Fibroblast of skin of abdomen (primary cell): ENCODE data around the gene RIMS1.

ENCODE experiments used
- DNase-seq: peaks from one replicate; pipeline ENCODE4 v3.0.0-alpha.2; 2013

Gene RIMS1

DNA sequence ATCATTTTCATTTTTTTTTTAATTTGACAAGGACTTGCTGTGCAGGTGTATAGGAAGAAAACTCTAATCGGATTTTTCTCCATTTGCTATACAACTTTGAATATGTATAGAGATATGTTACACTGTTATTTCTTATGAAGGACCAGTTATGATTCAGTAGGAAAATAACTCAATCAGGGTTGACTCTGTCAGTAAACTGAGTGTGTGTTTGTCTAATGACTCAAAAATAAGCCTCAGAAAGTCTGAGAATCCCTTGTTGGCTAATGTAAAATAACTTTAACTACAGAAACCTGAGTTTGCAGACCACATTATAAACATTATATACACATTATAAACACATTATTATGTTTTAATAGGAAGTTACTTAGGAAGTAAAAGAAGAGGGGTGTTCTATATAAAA is 352.6 kb downstream of the RIMS1 start:
- no peak for DNase-seq

DNA sequence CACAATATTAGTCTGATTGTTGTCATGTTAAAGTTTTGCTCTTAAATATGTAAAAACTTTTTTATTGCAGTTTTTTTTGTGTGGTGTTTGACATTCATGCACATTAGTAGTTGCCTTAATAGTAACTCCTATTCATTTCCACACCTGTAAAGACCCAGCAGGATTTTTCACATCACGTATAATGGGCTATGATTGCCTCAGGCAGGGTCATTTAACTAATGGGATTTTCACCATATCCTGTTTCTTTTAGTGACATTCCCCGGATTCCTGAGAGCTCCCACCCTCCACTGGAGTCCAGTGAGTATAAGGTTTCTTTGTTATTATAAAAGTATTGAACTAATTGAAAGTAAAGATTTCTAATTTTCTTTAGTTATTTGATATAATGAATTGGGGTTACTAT is 359.2 kb downstream of the RIMS1 start:
- DNase-seq, result no peak

DNA sequence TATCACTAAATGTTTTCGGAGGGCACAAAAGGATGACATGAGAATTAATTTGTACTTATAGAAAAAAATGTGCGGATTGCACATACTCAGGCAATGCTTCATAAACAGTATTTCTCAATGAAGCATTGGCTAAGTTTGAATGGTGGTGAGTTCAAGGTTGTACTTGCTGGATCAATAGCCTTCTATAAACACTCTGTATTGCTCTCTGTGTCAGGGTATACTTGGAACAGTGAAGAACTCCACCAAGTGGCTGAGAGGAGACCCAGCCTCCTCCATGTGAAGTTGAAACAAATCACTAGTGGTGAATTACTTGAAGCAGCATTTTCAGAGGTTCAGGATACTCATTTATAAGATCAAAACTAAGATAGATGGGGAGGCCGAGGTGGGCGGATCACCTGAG is 360.6 kb downstream of the RIMS1 start:
- no peak for DNase-seq

DNA sequence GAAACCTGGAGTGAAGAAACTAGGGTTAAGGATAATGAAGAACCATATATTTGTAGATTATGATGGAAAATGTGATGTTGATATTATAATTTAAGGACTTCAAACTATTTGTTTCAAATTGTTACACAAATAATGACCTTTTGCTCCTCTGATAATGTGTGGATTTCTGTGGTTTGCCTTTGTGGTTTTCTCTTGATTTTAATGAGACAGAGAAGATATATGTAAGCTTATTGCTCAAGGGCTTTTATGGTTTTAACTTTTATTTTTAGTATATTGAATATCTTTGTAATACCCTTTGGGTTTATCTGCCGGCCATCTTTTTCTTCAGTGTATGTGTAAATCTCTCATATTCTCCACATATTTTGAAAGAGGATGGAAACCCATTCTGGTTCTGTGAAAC is 362.3 kb downstream of the RIMS1 start:
- peak; percentile 14 for DNase-seq

DNA sequence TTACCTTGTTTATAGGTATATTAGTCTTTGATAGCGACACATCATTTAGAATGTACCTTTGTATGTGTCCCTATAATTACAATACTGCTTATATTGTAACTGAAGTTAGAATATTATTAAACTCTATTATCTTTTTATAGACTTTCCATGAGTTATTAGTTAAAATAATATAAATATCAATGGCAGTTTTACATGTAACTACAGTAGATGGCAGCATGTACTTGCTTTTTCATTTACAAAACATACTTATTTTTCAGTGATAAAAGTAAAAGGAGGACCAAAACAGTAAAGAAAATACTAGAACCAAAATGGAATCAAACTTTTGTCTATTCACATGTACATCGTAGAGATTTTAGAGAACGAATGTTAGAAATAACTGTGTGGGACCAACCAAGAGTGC is 364.3 kb downstream of the RIMS1 start:
- DNase-seq, result no peak

DNA sequence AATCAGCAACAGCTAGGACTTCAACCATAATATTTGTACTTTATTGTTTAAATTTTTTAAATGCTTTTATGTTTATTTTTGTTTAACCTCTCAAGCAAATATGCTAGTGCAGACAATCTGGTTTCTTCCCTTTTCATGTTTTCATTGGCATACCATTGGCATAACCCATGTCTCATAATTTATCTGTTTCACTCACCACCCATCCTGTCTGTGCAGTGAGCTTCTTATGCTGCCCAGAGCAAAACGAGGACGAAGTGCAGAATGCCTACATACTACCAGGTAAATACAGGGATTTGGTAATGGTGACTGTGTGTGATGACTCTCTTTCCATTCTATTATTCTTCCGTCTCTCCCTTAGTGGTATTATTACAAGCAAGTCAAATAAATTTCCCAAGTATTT is 374.1 kb downstream of the RIMS1 start:
- peak; percentile 20 for DNase-seq

DNA sequence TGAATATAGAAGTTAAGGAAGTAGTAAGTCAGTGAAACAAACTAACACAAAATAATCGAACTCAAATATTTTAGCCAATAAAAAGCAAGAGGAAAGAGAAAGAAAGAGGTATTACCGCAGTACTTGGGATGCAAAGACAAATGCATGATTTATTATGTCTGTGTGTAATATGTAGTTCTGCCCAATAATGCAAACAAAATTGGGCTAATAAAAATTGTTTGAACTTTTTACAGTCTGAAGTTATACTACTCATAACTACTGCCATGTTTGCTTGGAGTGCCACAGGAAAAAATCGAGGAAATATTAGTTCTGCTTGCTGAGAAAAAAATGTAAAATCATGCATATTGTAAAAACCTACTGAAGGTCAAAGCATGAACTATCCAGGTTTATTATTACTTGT is 375.2 kb downstream of the RIMS1 start:
- DNase-seq, result no peak

DNA sequence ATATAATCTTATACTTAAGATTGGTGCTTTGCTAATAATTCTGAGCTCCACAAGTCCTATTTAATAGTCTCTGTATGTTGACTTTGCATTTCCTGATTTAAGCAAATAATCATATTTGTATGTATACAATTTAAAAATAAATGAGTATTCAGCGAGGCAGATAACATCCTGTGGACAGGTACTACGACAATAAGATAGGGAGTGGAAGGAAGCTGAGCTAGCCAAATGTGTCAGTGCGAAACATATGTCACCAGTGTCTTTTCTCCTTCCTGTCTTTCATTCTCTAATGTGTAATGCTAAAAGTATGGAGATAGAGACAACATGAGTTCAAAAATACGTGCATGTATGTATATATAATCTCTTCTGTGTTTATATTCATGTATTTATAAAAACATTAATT is 375.9 kb downstream of the RIMS1 start:
- no peak for DNase-seq

DNA sequence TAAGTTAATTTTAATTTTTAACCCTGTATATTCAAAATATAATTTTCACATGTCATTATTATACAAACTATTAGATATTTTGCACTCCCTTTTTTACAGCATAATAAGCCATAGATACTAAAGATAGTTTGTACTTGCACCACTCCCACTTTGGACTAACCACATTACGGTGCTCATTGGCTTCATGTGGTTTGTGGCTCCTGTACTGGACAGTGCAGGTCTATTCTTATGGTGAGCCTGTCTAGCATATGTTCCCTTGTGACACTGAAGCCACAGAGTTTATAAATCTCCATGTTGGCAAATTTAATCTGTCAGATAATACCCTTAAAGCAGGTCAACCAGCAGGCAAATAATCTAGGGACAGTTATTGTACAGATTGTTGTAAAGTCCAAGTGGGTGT is 381.1 kb downstream of the RIMS1 start:
- no peak for DNase-seq

DNA sequence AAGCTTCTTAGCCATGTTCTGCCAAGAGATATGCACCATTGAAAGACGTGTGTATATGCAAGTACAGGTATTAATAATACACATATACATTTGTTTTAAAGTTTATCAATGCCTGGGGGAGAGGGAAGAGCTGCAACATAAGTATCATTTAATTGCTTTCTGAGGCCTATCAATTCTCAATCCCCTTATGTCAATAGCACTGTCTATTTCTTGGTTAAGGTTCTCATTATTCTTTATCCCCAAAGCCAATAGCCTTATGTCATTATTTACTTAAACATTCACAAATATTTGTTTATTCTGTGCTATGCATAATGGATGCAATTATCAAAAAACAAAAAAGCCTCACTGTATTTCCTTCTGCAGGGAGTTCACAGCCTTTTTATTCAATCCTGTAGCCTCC is 385.2 kb downstream of the RIMS1 start:
- DNase-seq, result no peak

DNA sequence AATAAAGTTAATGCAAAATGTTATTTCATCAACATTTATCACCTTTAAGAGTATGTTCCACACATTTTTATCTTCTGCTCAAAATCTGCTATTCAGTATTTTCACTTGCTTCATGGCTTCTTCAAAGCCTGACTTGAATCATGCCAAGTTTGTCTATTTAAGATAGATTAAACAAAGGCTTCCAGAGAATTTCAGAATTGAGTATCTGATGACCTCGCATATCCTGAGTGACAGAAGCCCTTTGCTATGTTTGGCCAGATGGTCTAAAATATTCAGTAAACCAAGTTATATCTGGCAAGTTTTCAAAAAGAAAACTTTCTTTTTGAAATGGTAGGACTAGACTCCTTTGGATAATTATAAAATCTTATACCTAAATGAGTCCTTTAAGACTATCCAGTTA is 386.6 kb downstream of the RIMS1 start:
- peak; percentile 81 for DNase-seq

DNA sequence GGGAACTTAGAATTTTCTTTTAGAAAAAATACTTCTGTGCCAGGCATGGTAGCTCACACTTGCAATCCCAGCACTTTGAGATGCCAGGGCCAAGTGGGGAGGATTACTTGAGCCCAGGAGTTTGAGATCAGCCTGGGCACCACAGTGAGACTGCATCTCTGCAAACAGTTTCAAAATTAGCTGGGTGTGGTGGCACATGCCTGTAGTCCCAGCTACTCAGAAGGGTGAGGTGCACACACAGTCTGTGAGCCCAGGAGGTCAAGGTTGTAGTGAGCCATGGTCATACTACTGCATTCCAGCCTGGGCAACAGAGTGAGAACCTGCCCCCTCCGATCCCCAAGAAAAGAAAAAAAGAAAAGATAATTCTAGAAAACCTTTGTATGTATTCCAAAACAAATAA is 389.5 kb downstream of the RIMS1 start:
- no peak for DNase-seq

DNA sequence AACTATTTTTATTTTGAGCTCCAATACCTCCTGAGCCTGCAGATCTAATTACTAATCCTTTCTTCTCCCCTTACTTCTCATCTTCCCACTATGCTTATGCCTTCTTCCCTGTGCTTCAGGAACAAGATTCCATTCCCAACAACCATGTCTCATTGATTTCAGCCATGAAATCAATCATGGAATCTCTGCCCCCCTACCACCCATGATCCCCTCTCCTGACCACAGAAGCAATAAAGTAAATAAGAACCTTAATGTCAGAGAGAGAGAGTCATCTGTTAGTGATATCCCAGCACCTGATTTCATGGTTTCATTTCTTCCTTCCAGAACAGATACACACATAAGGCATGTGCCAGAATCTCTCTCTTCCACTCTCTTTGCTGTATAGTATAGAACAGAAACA is 395.9 kb downstream of the RIMS1 start:
- DNase-seq, result no peak

DNA sequence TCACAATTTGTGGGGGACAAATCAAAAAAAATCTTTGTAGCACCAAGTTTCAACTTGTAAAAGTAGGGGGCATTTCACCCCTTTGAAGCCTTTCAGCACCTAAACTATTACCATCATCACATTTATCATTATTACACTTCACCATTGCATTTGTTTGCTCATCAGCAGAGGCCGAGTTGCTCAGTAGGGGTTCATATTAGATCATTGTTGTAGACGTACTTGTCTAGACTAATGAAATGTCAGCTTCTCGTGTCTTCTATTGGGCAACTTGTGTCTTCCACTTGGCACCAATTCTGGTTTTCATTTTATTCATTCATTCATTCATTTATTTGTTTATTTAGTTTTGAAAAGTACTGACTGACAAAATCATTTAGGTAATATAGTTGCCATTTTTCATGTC is 397.2 kb downstream of the RIMS1 start:
- DNase-seq, result no peak

DNA sequence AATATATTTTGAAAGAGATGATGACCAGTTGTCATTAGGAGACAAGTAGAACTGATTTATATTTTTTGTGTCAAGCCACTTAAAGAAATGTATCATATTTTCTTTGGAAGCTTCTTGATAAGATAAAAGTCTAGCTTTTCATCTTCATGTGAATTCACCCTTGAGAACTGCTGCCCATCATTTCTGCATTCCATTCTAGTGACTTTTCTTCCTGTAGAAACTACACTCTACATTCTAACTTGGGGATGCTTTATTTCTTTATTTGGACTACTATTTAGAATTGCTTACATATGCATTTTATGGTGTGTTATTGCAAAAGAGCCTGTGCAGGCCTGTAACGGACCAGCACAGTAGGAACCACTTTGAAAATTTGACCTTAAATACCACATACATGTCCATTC is 400.6 kb downstream of the RIMS1 start:
- DNase-seq, result peak; percentile 80

DNA sequence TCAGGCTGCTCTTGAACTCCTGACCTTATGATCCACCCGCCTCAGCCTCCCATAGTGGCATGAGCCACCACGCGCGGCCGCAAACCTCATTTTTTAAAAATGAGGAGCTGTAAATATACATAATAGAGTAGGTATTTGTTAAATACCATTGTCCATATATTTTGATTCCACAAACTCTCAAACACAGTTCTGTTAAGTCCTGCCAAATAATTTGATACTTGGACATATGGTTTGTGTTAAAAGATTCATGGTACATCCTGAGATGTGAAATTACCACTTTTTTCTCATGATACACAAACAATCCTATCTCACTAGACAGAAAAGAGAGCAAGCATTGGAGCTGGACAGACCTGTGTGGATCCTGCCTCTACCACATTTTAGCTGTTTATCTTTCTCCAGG is 401.5 kb downstream of the RIMS1 start:
- peak; percentile 77 for DNase-seq

DNA sequence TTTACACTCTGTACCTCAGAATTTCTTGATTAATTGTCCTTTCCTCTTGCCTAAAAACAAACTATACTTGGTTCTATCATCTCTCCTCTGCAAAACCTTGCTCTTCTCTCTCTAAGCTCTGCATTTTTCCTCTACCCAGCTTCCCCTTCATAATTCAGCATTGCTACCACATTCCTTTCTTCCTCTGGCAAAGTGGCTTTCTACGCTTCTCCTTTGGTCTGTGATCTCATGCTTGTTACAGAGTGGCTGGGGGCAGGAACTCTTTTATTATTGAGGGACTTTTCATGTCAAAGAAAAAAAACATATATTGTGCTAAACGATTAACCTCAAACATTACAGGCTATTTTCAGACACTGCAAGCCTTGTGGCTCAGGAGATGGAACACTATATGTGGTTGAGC is 402.2 kb downstream of the RIMS1 start:
- peak; percentile 36 for DNase-seq

DNA sequence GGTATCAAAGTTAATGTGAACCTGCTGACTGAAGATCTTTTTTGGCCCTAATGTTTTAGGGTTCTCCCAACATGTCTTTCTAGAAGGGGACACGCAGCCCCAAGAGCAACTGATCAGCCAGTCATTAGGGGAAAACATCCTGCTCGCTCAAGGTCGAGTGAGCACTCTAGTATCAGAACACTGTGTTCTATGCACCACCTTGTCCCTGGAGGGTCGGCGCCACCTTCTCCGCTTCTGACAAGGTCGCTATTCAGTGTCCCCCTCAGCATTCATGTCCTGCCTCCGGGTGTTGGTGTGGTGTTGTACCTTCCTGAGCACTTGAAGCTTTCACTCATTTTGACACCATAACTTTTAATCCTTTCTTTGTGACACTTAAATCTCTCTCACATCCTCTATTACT is 404.3 kb downstream of the RIMS1 start:
- no peak for DNase-seq

DNA sequence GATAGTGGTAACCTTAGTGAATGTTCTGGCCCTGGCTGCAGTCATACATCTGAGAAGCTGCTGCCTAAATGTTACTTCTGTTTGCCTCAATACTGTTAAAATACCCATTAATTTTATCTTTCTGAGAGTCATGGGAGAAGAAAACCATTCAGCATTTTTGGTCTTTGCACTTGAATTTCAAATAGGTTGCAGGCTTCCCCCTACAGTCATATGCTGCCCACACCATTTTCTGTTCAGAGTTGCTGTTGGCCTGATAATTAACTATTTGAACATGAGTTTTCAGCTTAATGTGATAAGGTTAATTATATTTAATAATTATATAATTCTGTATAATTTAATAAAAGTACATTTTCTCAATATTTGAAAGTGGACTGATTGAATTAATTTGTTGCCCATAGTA is 410.0 kb downstream of the RIMS1 start:
- DNase-seq, result no peak

DNA sequence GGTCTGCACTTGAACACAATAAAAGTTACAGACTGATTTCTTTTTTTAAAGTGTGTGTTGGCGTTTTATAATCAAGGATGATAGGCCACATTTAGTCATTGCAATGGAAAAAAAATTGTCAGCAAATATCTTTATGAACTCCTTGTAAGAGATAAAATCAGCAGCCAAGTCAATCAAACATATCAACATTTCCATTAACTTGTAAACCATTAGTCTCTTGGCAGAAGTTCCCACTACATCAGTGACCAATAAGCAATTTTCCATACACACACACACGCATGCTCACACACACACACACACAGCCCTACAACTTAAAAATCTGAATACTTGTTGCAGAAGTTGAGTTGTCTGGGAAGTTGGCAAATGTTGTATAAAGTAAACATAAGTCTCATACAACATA is 419.6 kb downstream of the RIMS1 start:
- no peak for DNase-seq

DNA sequence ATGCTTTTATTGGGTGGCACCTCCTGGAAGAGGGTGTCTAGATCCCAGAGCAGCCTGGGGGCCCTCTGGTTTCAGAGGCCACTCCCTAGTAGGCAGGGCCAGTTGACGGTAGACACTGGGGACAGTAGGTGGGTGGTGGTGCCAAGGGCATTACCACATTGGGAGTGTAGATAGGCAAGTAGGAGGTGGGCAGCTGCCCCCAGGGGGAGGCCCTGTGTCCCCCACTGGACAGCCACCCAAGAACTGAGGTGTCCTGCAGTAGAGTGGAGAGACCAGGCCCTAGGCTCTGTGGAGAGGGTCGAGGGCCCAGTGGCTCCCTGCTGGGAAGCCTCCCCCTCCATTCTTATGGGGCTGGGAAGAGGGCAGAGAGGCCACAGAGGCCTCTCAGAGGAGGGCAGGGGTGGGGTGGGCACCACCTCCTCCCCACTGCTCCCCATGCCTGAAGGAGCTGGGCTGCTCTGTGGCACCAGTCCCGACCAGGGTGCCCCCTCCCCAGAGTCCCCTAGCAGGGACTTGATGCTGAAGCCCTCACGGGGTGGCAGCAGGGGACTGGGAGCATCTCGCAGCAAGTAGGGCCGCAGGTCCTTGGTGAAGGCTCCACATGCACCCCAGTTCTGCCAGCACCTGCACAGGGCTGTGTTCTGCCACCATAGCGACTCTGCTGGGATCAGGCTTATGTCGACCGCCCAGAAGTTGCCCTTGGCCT is 430.5 kb downstream of the RIMS1 start:
- no peak for DNase-seq

DNA sequence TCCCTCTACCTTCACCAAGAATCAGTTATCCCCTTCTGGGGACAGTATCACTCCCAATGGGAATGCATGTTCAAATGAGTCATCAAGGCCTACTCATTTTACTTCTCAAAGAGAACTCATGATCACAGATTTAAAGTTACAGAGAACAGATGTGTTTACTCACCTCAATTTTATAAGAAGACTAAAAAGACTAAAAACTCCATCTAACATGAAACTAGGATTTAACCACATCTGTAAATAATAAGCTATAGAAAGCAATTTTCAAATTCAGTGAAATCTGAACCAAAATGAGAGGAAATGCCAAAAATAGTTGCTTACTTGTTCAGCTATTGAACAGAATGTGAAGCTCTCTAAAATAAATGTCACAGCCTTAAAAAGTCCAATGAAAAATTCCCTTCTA is 435.4 kb downstream of the RIMS1 start:
- peak; percentile 80 for DNase-seq

DNA sequence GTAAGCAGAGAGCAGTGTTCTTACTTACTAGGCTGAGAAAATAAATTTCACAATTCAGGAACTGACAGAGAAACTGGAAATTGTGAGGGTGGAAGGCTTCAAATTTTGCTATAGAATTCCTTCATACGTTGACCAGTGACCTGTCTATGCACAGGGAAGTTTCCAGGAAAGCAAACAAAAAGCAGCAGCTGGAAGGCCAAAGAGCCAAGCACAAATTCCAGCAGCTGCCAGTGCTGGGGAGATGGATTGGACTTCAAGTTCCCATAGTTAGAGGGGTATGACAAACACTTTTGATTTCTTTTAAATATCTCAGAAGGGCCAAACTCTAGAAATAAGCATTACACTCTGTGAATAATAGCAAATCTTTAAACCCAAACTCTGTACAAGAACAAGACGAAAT is 436.4 kb downstream of the RIMS1 start:
- DNase-seq, result no peak

DNA sequence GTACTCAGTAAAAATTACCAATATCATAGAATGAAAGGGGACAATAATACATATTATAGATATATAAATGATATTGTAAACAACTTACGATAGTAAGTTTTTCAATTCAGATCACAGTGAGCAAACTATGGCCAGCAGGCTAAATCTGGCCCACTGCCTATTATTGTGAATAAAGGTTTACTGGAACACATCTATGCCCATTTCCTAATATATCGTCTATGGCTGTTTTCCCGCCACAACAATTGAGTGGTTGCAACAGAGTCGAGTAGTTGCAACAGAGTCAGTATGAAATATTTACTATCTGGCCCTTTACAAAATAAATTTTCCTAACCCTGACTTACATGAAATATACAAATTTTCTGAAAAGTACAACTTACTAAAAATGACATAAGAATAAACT is 438.2 kb downstream of the RIMS1 start:
- no peak for DNase-seq

DNA sequence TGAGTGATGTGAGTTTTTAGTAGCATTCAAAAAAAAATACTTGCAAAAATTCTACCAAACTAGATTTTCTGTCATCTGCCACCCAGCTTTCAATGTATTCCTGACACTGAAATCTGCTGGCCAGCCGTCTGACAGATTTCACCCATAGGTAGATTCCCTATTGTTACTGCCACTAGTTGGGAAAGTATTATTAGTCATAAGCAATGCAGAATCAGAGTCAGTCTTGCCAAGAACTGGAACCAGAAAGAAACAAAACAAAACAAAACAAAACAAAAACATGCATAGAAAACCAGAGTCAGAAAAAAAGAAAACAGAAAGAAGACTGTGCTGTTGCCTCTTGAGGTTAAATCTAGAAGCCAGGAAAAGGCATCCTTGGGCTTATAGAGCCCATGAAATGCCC is 442.4 kb downstream of the RIMS1 start:
- DNase-seq, result no peak
